Endothelial cell of umbilical vein (primary cell): ENCODE data around the gene MSH6. TPM values are rescaled to one million over a fixed set of nuclear protein-coding genes. Genes with fewer than 3 reads are reported as not detected.

Experiments used
- BruUV-seq: library from RNA; stranded (reverse); fragments of 400-500 nt; replicated peaks from 2 replicates; lab custom pipeline; 2021; lab: Mats Ljungman, UMichigan
- CTCF ChIA-PET: fragments of 300-600, 350-600 bp; sonication (Branson Sonifier 250); formaldehyde crosslinking; loops from one replicate; lab custom pipeline; 2021; ENCODE audit warnings: antibody characterized with exemption, inconsistent platforms; lab: Charles Lee
- POLR2A ChIA-PET: fragments of 300-600, 350-600 bp; sonication (Branson Sonifier 250); formaldehyde crosslinking; loops from one replicate; lab custom pipeline; 2021; ENCODE audit warnings: antibody characterized with exemption, inconsistent platforms; lab: Charles Lee
- DNase-seq: peaks from one replicate; pipeline ENCODE4 v3.0.0-alpha.2; 2011; ENCODE audit warnings: low read depth, low spot score
- FAIRE-seq: peaks from 2 replicates; lab custom pipeline; 2011; peaks lifted over from hg19 to GRCh38; lab: Jason Lieb, UNC
- H2AFZ ChIP-seq: 2 replicates; pipeline ENCODE4 v1.6.0; 2012; ENCODE audit warnings: low read depth, low read length, control low read depth, inconsistent platforms
- H3K27ac ChIP-seq: 2 replicates; pipeline ENCODE4 v1.5.1; 2011; ENCODE audit warnings: low read depth, mild to moderate bottlenecking, control low read depth, low read length, moderate library complexity; ENCODE audit not compliant: insufficient read depth
- H3K27me3 ChIP-seq, 2 experiments: 2 replicates each; pipeline versions ENCODE4 v1.6.0 to v1.6.1; 2011; ENCODE audit warnings: low read length in 2 of 2, mixed read lengths in 1 of 2; ENCODE audit not compliant: control insufficient read depth in 2 of 2, insufficient read depth in 2 of 2
- H3K36me3 ChIP-seq, 2 experiments: 2 replicates in 1 of 2; 3 replicates in 1 of 2; pipeline ENCODE4 v1.5.1; 2011; ENCODE audit warnings: low read length in 2 of 2, mild to moderate bottlenecking in 1 of 2, moderate library complexity in 1 of 2; ENCODE audit not compliant: control insufficient read depth in 2 of 2, insufficient read depth in 2 of 2; ENCODE audit errors: extremely low read depth in 1 of 2
- H3K4me1 ChIP-seq: 3 replicates; pipeline ENCODE4 v1.5.1; 2011; ENCODE audit warnings: mild to moderate bottlenecking, low read length; ENCODE audit not compliant: control insufficient read depth, insufficient read depth; ENCODE audit errors: extremely low read depth
- H3K4me2 ChIP-seq: 2 replicates; pipeline ENCODE4 v1.6.1; 2011; ENCODE audit warnings: low read length, control low read depth, mixed read lengths; ENCODE audit not compliant: insufficient read depth
- H3K4me3 ChIP-seq, 3 experiments: fragments of 200-600 bp in 1 of 3; sonication (generic), shearing (Covaris generic) in 1 of 3; replicated peaks in 1 of 3; 2 replicates each; pipeline ENCODE4 v1.5.1; 2011 to 2016; ENCODE audit warnings: control low read depth in 3 of 3, low read length in 3 of 3, mild to moderate bottlenecking in 2 of 3, inconsistent platforms in 1 of 3, low read depth in 1 of 3, moderate library complexity in 1 of 3; ENCODE audit not compliant: insufficient read depth in 1 of 3
- H3K79me2 ChIP-seq: 2 replicates; pipeline ENCODE4 v1.6.0; 2012; ENCODE audit warnings: low read length, inconsistent platforms; ENCODE audit not compliant: control insufficient read depth, insufficient read depth
- H3K9ac ChIP-seq: replicated peaks from 2 replicates; pipeline ENCODE3; 2011; ENCODE audit warnings: low read length, control low read depth; ENCODE audit not compliant: insufficient read depth; ENCODE audit errors: extremely low read depth
- H3K9me1 ChIP-seq: replicated peaks from 3 replicates; pipeline ENCODE4 v1.6.0; 2011; ENCODE audit warnings: mild to moderate bottlenecking, low read length; ENCODE audit not compliant: control insufficient read depth, insufficient read depth; ENCODE audit errors: extremely low read depth
- H3K9me3 ChIP-seq: replicated peaks from 2 replicates; pipeline ENCODE4 v1.5.1; 2012; ENCODE audit warnings: low read length, inconsistent platforms; ENCODE audit not compliant: control insufficient read depth, insufficient read depth
- H4K20me1 ChIP-seq: replicated peaks from 2 replicates; pipeline ENCODE3; 2011; ENCODE audit warnings: mild to moderate bottlenecking, low read length; ENCODE audit not compliant: control insufficient read depth, insufficient read depth; ENCODE audit errors: extremely low read depth
- CTCF ChIP-seq, 2 donors: IDR thresholded peaks; 1 replicate in 1 of 2; 2 replicates in 1 of 2; pipeline ENCODE4 v1.5.1; 2011; ENCODE audit warnings: low read length in 2 of 2, mild to moderate bottlenecking in 2 of 2, moderate library complexity in 2 of 2, control low read depth in 1 of 2, inconsistent platforms in 1 of 2, low read depth in 1 of 2; ENCODE audit not compliant: insufficient read depth in 1 of 2; ENCODE audit errors: extremely low read depth in 1 of 2
- EZH2 ChIP-seq: IDR thresholded peaks from 2 replicates; pipeline ENCODE4 v1.6.1; 2012; ENCODE audit warnings: borderline replicate concordance, low read depth, mild to moderate bottlenecking, moderate library complexity, low read length, inconsistent platforms; ENCODE audit not compliant: severe bottlenecking
- FOS ChIP-seq: IDR thresholded peaks from 2 replicates; pipeline ENCODE4 v1.6.1; 2011; ENCODE audit warnings: mild to moderate bottlenecking, low read length, moderate library complexity, borderline replicate concordance; ENCODE audit not compliant: insufficient read depth
- GATA2 ChIP-seq: IDR thresholded peaks from 2 replicates; pipeline ENCODE4 v1.7.0; 2011; ENCODE audit warnings: low read depth, mild to moderate bottlenecking, moderate library complexity, mixed read lengths, low read length; ENCODE audit not compliant: insufficient read length, insufficient read depth
- JUN ChIP-seq: IDR thresholded peaks from 2 replicates; pipeline ENCODE4 v1.6.1; 2011; ENCODE audit warnings: borderline replicate concordance, low read depth; ENCODE audit not compliant: insufficient read length, insufficient read depth
- MAX ChIP-seq: IDR thresholded peaks from 2 replicates; pipeline ENCODE4 v1.6.1; 2011; ENCODE audit not compliant: insufficient read depth, insufficient read length
- MYC ChIP-seq: IDR thresholded peaks from one replicate; pipeline ENCODE4 v1.6.1; 2011; ENCODE audit warnings: mild to moderate bottlenecking, low read depth, low read length
- POLR2A ChIP-seq: IDR thresholded peaks from 2 replicates; pipeline ENCODE4 v1.6.1; 2012; ENCODE audit warnings: low read depth, mild to moderate bottlenecking, control low read depth, low read length
- POLR2AphosphoS5 ChIP-seq: IDR thresholded peaks from 2 replicates; pipeline ENCODE4 v1.6.1; 2012; ENCODE audit warnings: low read depth, mild to moderate bottlenecking, control low read depth, low read length, moderate library complexity; ENCODE audit not compliant: insufficient read depth
- dilution Hi-C: fragments of 300-500 bp; cut with MboI; formaldehyde crosslinking; loops from one replicate; pipeline ENCODE4 v1.15.0; 2019; ENCODE audit warnings: low sequenced_read_pairs; ENCODE audit not compliant: extremely low pct_ligation_motif_present
- intact Hi-C: fragments of 100-400 bp; cut with micrococcal nuclease; formaldehyde crosslinking; loops from one replicate; pipeline ENCODE4 v1.10.0; 2022
- polyA plus RNA-seq, 4 experiments: library from polyadenylated mRNA; depleted of rRNA in 3 of 4; stranded (reverse) in 3 of 4; unstranded in 1 of 4; fragments of >200 nt; gene quantifications; 2 replicates each; pipeline versions ENCODE4 v1.2.1 to v1.2.3, GENCODE V29; 2011 to 2012; ENCODE audit warnings: missing spikeins in 1 of 4
- total RNA-seq: library from RNA; stranded (reverse); gene quantifications from 2 replicates; pipeline ENCODE4 v1.2.3, GENCODE V29; 2021

The MSH6 gene
- total and polyA plus RNA-seq, 2 donors (not counting 3 experiments of a cell fraction or from before 2014, with no cell fraction given) = 11.9 to 74.0 TPM

GRCh38 chr2:47741637-47742036, 41.3 kb upstream of the MSH6 start:
- no peaks in the 10 kb centered on the region for H3K79me2 ChIP-seq
- H3K9me1 ChIP-seq = no peaks in the 10 kb centered on the region
- no peak for TF ChIP-seq GATA2
- TF ChIP-seq POLR2AphosphoS5 = no peak
- TF ChIP-seq EZH2 = no peak
- no peak for TF ChIP-seq POLR2A
- no peak for TF ChIP-seq JUN
- TF ChIP-seq MYC = no peak
- no peak for TF ChIP-seq MAX
- TF ChIP-seq CTCF (IDR thresholded peaks at IDR 0.05; ENCODE audit: extremely low read depth in 1 of 2, insufficient read depth in 1 of 2, low read depth in 1 of 2, low read length in 2 of 2) = no peak
- no peak for TF ChIP-seq FOS
- H3K9ac ChIP-seq = no peak overlapping the region
- no TSS peak for BruUV-seq
- CTCF ChIA-PET = interaction anchor here (1.5 kb wide), 1 partner anchor 26 kb away, joined by 4 read pairs; no protein-coding TSS in a partner anchor
- FAIRE-seq (no peak), DNase-seq (no peak)
- no peak overlapping the region for H3K27ac ChIP-seq
- H3K9me3 ChIP-seq = no peaks in the 10 kb centered on the region
- dilution Hi-C loops = no loop called here
- no peak overlapping the region for H3K4me2 ChIP-seq
- peaks cover 4 to 7% of the 10 kb centered on the region in 2 experiments for H3K27me3 ChIP-seq
- intact Hi-C loops = no loop called here
- POLR2A ChIA-PET = interaction anchor here (0.6 kb wide), 1 partner anchor 120 kb away, joined by 5 read pairs; no protein-coding TSS in a partner anchor
- no peak overlapping the region for H2AFZ ChIP-seq
- no peak overlapping the region for H3K4me3 ChIP-seq
- H3K4me1 ChIP-seq = no peaks in the 10 kb centered on the region
- H4K20me1 ChIP-seq = no peaks in the 10 kb centered on the region
- H3K36me3 ChIP-seq = no peaks in the 10 kb centered on the region
